Pancreas (tissue), 10 donors: ENCODE measurements around the gene CHCHD3. TPM values are rescaled to one million over a fixed set of nuclear protein-coding genes. Genes with fewer than 3 reads are reported as not detected.

Experiments used
- ATAC-seq, 4 donors: fragments of 200-7000 bp; cut with Tn5 transposase; one replicate each; pipeline versions ENCODE4 v1.8.0 to v1.9.1; 2020; ENCODE audit warnings: mild to moderate bottlenecking in 4 of 4, moderate library complexity in 4 of 4
- DNase-seq, 6 donors: peaks; one replicate each; pipeline ENCODE4 v3.0.0-alpha.2; 2020
- FAIRE-seq: peaks from 2 replicates; lab custom pipeline; 2012; peaks lifted over from hg19 to GRCh38; lab: Jason Lieb, UNC
- H3K27ac ChIP-seq, 4 donors: fragments of 200-600 bp; sonication (generic); 1 replicate in 3 of 4; 2 replicates in 1 of 4; pipeline versions ENCODE4 v1.5.0 to v1.8.0; 2020
- H3K27me3 ChIP-seq, 4 donors: fragments of 200-600 bp; one replicate each; pipeline ENCODE4 v1.8.0; 2021
- H3K36me3 ChIP-seq, 3 donors: fragments of 200-600 bp; sonication (generic) in 1 of 3; one replicate each; pipeline versions ENCODE4 v1.5.0 to v1.8.0; 2020 to 2021
- H3K4me1 ChIP-seq, 3 donors: fragments of 200-600 bp; one replicate each; pipeline ENCODE4 v1.8.0; 2021
- H3K4me3 ChIP-seq, 4 donors: fragments of 200-600 bp; sonication (generic) in 2 of 4; one replicate each; pipeline versions ENCODE4 v1.5.0 to v1.8.0; 2020 to 2021
- H3K9me3 ChIP-seq, 4 donors: fragments of 200-600 bp; one replicate each; pipeline ENCODE4 v1.8.0; 2021
- WGBS, 2 donors: extraction: QIAGEN DNeasy Blood & Tissue Kit; methylation state at CpG; one replicate each; pipeline ENCODE4 v1.1.7; 2013; 5-methylcytosine and 5-hydroxymethylcytosine counted together
- intact Hi-C, 3 donors: fragments of 100-400 bp; cut with DNase I; formaldehyde crosslinking; loops; one replicate each; pipeline versions ENCODE4 v1.11.1 to v1.14.2; 2022
- polyA plus RNA-seq, 2 donors: library from polyadenylated mRNA; stranded (reverse); fragments of 200-250 nt; gene quantifications; one replicate each; pipeline ENCODE4 v1.2.3, GENCODE V29; 2013
- total RNA-seq, 6 donors: library from RNA; stranded (reverse); fragmentation: NEBNext Ultra II Directional in 4 of 6; extraction: Animal tissue kit (Norgen Biotek cat#: 25700) in 4 of 6; gene quantifications; one replicate each; pipeline versions ENCODE4 v1.2.1 to v1.2.4, GENCODE V29; 2021 to 2023
- TF ChIP-seq, protein P1 (sequence below), 4 donors: fragments of 200-600 bp; sonication (generic) in 3 of 4; IDR thresholded peaks; one replicate each; pipeline versions ENCODE4 v1.5.0 to v1.8.0; 2021; ENCODE audit warnings: antibody characterized with exemption in 4 of 4
- donor health status: healthy with polysubstance abuse.
- donor health status: DM: no; HTN: no; CAD: no; lungs with moderate emphysema.
- donor health status: DM: no; HTN: no; CAD: no.
- donor health status: control.
- donor health status: control.
- donor health status: Bipolar disorder and iron deficiency.
- donor health status: DM: yes; HTN: yes; CAD: no.
- donor health status: DM: no; HTN: no; CAD: no.
- donor health status: DM: no; HTN: no; CAD: no.
- donor health status: DM: yes; HTN: yes; CAD: no.

The CHCHD3 gene
- total and polyA plus RNA-seq, 8 donors = 7.9 to 23.2 (median 19.3) TPM

DNA sequence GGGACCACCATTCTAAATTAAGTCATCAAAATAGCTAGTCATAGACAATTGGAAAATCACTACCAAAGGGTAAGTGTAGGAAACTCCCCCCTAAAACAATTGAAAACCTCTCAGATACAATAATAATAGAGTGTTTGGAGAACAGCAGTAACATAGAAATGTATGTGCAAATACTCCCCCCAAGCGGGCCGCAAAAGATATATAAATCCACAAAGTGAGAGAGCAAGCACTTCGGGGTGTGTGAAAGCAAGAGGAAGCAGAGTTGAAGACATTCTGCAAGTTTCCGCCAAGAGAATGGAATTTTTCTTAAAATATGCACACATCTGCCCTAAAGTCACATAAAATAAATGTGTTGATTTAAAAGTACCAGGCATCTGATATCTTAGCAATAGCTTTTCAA lies 33.3 kb downstream of the CHCHD3 start:
- intact Hi-C loops = no loop called here
- no peak overlapping the region for H3K27ac ChIP-seq
- WGBS, 2 donors = 92 to 93% methylated on average over 4 of the region's 4 CpGs
- FAIRE-seq (no peak), DNase-seq (no peak), ATAC-seq (no peak)
- peaks cover 0 to 12% (median 8%) of the 10 kb centered on the region in 3 donors for H3K4me1 ChIP-seq
- no peaks in the 10 kb centered on the region for H3K9me3 ChIP-seq
- H3K36me3 ChIP-seq = no peaks in the 10 kb centered on the region
- H3K27me3 ChIP-seq = no peaks in the 10 kb centered on the region
- TF ChIP-seq, protein P1, sequence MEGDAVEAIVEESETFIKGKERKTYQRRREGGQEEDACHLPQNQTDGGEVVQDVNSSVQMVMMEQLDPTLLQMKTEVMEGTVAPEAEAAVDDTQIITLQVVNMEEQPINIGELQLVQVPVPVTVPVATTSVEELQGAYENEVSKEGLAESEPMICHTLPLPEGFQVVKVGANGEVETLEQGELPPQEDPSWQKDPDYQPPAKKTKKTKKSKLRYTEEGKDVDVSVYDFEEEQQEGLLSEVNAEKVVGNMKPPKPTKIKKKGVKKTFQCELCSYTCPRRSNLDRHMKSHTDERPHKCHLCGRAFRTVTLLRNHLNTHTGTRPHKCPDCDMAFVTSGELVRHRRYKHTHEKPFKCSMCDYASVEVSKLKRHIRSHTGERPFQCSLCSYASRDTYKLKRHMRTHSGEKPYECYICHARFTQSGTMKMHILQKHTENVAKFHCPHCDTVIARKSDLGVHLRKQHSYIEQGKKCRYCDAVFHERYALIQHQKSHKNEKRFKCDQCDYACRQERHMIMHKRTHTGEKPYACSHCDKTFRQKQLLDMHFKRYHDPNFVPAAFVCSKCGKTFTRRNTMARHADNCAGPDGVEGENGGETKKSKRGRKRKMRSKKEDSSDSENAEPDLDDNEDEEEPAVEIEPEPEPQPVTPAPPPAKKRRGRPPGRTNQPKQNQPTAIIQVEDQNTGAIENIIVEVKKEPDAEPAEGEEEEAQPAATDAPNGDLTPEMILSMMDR (IDR thresholded peaks at IDR 0.05) = no peak
- no peak overlapping the region for H3K4me3 ChIP-seq

DNA sequence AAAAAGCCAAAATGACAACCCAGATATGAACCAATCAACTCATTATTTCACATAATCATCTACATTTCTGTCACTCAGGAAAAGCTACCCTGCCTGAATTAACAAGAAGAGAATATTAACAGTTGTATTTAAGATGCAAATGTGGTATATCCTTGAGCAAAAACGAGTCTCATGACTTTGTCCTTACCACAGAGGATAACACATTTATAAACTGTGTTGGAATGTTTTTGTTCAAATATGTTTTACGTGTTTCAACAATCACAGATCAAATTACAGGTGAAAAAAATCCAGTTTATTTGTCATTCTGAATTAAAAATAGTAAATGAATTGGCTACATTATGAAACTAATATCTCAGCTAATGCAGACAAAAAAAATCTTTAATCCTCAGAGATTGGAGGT lies 34.6 kb downstream of the CHCHD3 start:
- TF ChIP-seq, protein P1 (IDR thresholded peaks at IDR 0.05) = no peak
- no peaks in the 10 kb centered on the region for H3K9me3 ChIP-seq
- ATAC-seq (no peak), DNase-seq (no peak), FAIRE-seq (no peak)
- H3K27ac ChIP-seq = no peak overlapping the region
- 28 to 32% methylated on average over 2 of the region's 2 CpGs for WGBS, 2 donors
- no peaks in the 10 kb centered on the region for H3K27me3 ChIP-seq
- no peak overlapping the region for H3K4me3 ChIP-seq
- intact Hi-C loops = no loop called here
- no peaks in the 10 kb centered on the region for H3K36me3 ChIP-seq
- peaks cover 0 to 12% (median 8%) of the 10 kb centered on the region in 3 donors for H3K4me1 ChIP-seq

DNA sequence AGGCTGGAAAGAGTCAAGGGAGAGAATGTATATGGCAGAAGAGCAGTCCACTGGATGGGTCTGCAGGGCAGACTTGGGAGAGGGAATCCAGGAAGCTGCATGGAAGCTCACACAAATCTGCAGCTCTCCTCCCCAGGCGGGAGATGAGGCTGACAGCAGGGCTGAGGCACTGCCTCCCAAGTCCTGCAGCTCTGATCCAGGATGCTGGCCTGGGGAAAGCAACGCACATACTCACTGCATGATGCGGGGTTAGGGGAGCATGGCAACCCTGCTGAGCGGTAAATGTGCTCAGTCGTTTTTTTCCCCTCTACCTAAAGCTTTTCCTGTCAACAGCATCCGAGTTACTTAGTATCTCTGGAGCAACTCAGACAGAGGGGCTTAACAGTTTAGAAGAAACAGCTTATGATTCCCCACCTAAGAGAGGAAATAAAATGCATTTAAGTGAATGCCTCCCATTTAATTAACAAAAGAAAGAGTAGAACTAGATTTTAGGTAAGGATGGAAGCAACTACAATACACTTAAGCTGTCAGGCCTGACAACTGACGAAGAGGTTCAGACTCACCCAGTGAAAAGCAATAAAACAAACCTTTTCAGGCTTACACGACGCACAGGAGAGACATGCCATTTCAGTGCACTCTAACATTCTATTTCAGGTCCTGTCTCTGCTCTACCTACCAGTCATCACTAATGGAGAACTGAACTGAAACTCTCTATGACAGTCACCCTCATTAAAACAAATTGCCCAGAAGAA lies 37.0 kb downstream of the CHCHD3 start:
- no peaks in the 10 kb centered on the region for H3K27me3 ChIP-seq
- no peak for DNase-seq
- FAIRE-seq = no peak
- TF ChIP-seq, protein P1 (IDR thresholded peaks at IDR 0.05) = no peak
- H3K9me3 ChIP-seq = no peaks in the 10 kb centered on the region
- intact Hi-C loops = no loop called here
- no peaks in the 10 kb centered on the region for H3K36me3 ChIP-seq
- no peak overlapping the region for H3K27ac ChIP-seq
- 90% methylated on average over 9 of the region's 9 CpGs for WGBS, 2 donors
- H3K4me1 ChIP-seq = no peaks in the 10 kb centered on the region
- H3K4me3 ChIP-seq = no peak overlapping the region
- no peak for ATAC-seq

DNA sequence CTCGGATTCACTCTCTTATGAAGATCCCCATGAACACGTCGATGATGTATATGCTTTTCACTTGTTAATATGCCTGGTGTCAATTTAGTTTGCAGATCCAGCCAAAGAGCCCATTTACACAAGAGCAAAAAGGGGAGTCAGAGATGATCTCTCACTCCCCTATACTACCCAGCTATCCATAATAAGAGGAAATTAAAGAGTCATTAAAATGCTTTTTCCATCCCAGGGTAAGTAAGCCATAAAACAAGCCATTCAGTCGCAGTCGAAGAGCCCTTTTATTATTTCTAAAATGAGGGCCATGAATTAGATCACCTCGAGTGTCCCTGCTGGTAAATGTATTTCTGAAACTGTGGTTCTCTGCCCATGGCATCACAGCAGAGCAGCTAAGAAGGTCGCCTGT lies 41.2 kb downstream of the CHCHD3 start:
- FAIRE-seq = no peak
- intact Hi-C loops = no loop called here
- no peaks in the 10 kb centered on the region for H3K9me3 ChIP-seq
- no peak overlapping the region for H3K4me3 ChIP-seq
- no peak for ATAC-seq
- H3K27ac ChIP-seq = no peak overlapping the region
- WGBS, 2 donors = 94 to 95% methylated on average over 7 of the region's 7 CpGs
- H3K4me1 ChIP-seq = no peaks in the 10 kb centered on the region
- H3K36me3 ChIP-seq = no peaks in the 10 kb centered on the region
- TF ChIP-seq, protein P1 (IDR thresholded peaks at IDR 0.05) = no peak
- DNase-seq = no peak
- no peaks in the 10 kb centered on the region for H3K27me3 ChIP-seq

GRCh38 chr7:133040178-133040577 lies 41.7 kb downstream of the CHCHD3 start:
- WGBS, 2 donors = 91 to 100% methylated on average over 1 of the region's 1 CpG
- Histone ChIP-seq H3K9me3 (no peaks in the 10 kb centered on the region), H3K27me3 (no peaks in the 10 kb centered on the region), H3K4me3 (no peak overlapping the region), H3K36me3 (no peaks in the 10 kb centered on the region), H3K27ac (no peak overlapping the region), H3K4me1 (no peaks in the 10 kb centered on the region)
- ATAC-seq (no peak), FAIRE-seq (no peak), DNase-seq (no peak)
- intact Hi-C loops = no loop called here
- TF ChIP-seq, protein P1 (IDR thresholded peaks at IDR 0.05) = no peak
